Activated CD8-positive, alpha-beta memory T cell treated with anti-CD3 and anti-CD28 coated beads for 4 hours (primary cell): ENCODE measurements around the gene CALD1.

Experiments used
- DNase-seq, 2 donors: peaks; one replicate each; pipeline ENCODE4 v3.0.0-alpha.2; 2020; ENCODE audit warnings: low read depth in 2 of 2

The CALD1 gene, protein sequence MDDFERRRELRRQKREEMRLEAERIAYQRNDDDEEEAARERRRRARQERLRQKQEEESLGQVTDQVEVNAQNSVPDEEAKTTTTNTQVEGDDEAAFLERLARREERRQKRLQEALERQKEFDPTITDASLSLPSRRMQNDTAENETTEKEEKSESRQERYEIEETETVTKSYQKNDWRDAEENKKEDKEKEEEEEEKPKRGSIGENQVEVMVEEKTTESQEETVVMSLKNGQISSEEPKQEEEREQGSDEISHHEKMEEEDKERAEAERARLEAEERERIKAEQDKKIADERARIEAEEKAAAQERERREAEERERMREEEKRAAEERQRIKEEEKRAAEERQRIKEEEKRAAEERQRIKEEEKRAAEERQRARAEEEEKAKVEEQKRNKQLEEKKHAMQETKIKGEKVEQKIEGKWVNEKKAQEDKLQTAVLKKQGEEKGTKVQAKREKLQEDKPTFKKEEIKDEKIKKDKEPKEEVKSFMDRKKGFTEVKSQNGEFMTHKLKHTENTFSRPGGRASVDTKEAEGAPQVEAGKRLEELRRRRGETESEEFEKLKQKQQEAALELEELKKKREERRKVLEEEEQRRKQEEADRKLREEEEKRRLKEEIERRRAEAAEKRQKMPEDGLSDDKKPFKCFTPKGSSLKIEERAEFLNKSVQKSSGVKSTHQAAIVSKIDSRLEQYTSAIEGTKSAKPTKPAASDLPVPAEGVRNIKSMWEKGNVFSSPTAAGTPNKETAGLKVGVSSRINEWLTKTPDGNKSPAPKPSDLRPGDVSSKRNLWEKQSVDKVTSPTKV

DNA sequence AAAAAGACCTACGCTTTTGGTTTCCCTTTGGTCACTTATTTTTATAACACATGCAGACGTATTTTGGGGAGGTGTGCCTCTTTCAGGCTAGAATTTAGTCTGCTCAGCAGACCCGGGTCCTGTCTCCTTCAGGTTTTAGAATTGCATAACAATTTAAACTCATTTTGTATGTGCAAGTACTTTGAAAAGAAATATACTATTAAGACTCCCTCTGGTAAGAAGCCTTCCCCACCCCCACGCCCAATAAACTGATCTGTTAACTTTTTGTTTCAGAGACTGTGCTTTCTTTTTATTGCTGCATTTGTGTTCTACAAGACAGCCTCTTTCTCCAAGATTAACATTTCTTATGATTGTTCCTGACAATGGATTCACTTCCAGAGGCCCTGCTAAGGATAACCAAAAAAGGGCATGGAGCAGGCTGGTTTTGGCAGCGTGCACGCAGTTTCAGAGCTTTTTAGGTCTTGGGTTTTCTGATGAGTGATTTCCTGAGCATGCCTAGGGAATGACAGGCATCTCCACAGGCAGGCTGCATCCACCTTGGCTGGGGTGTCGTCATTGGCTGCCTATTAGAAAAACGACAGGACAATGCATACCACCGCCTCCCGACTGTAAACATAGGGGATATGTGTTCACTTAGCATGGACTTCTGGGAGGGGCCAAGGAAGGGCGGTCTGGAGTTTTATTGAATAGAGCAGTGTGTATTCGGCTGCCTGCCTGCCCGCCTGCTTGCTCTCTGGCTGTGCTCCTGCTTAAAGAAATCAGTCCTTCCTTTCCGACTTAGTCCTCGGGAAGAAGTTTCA, at the start of gene CALD1:
CALD1 (plus strand) TSS at position 694 of the 800 bp plus-strand sequence. CDS start 88,100 bp downstream, outside the sequence.
- DNase-seq = no peak

- no peak for DNase-seq
These were observed 49.5 kb upstream of the CALD1 start for GRCh38 chr7:134729895-134730294.

GRCh38 chr7:134730411-134730829, 49.0 kb upstream of the CALD1 start:
- no peak for DNase-seq

DNA sequence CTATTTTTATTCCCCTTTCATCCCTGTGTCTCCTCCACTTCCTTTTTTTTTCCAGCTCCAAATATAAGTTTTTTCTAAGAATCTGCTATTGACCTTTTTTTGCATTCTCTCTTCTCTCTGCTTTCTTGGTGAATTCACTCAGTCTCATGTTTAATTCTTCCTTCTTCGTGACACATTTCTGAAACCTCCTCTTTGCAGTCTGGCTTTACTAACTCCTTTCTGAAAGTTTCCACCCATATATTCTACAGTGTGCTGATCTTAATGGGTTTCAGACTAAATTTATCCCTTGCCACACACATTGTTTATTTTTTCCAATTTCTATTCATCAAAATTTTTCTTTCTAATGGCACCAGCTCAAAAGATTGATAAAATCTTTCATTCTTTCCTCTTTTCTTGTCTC, 47.8 kb upstream of the CALD1 start:
- DNase-seq = no peak

DNA sequence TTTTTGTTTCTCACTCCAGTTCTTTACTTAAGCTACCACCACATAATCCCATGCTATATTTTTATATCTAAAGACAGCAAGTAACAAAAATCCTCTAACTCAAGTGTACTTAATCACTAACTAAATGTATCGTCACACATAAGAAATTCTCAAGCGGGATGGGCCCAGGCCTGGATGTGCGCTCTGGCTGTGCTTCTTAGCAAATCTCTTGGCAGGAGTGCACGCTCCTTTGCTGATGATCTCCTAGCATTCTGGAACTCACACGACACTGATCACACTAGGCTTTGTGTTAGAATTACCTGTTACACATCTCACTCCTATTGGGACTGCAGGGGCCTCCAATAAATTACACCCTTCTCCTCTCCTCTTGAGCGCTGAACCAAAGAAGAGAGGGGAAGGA, 46.7 kb upstream of the CALD1 start:
- DNase-seq = no peak

GRCh38 chr7:134736381-134736780, 43.1 kb upstream of the CALD1 start:
- no peak for DNase-seq

DNA sequence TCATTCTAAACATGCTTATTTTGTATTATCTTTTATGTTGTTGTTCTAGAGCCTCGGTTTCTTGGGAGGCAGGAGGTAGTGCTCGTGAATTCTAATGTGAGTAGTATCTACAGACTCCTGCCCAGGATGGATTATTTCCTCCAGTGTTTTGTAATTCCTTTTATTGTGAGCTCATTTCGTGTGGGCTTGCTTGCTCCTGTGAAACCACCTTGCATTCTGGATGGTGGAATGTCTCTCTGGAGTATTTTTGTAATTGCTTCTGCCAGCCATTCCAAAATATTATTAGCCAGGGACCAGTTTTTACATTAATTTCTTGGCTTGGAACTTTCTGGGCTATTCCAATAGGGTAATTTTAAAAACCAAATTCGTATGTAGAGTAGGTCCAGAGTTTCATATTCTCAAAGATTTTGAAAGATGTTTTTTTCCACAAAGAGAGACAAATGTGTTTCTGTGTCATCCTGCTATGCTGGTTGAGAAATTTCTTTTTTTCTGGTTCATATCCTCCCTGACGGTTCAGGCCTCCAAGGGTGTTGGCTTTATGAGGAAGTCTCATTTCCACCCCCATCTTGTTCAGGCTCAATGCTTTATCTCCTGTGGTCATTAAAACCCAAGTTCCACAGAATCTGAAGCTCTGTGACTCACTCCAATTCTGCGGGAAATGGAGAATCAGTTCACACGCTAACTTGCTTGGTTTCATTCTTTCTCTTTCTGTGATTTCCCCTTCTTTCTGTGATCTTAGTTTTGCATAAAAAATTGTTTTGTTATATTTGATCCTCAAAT, 41.7 kb upstream of the CALD1 start:
- DNase-seq = no peak

GRCh38 chr7:134739362-134739761, 40.1 kb upstream of the CALD1 start:
- no peak for DNase-seq

DNA sequence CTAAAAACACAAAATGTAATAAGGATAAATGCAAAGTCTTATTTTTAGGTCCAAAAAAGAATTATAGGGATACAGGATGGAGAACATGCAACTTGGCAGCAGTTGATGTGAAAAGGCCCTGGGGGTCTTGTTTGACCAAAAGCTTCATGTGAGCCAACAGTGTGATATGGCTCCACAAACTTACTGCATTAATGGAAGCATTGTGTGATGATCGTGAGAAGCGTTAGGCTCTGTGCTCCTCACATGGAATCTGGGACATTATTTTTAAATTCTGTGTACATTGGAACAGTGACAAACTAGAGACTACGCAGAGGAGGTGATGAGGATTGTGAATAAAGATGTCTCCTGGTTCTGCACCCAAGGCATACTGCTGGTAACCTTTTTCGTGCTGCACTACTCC, 39.1 kb upstream of the CALD1 start:
- no peak for DNase-seq

DNA sequence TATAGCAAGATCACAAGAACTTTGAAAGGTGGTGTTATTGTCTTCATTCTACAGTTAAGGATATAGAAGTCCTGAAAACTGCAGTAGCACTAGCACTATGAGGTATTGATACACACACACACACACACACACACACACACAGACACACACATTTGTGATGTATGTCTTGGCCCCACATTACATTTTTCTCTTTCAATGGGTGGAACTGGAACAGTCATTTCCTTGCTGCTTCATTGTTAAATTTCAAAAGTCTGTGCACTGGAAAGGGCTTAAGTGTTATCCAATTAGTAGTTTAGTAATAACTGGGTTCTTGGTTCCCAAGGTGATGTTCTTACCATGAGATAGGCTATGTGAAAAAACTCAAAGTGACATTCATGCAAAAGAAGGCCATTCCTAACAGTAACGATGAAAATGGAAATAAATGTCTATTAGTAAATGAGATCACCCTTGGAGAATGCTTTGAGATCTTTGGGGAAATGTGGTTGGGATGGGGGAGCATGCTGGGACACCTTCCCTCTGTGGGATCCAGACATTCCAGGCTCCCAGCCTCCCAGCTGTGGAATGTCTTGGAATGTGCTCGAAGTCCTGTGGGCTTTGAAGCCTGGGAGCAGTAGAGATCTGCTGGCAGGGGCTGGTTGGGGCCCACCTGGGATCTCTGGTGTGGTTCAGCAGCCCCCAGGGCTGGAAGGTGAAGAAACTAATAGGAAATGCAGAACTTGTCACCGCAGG, 37.4 kb upstream of the CALD1 start:
- DNase-seq = no peak

DNA sequence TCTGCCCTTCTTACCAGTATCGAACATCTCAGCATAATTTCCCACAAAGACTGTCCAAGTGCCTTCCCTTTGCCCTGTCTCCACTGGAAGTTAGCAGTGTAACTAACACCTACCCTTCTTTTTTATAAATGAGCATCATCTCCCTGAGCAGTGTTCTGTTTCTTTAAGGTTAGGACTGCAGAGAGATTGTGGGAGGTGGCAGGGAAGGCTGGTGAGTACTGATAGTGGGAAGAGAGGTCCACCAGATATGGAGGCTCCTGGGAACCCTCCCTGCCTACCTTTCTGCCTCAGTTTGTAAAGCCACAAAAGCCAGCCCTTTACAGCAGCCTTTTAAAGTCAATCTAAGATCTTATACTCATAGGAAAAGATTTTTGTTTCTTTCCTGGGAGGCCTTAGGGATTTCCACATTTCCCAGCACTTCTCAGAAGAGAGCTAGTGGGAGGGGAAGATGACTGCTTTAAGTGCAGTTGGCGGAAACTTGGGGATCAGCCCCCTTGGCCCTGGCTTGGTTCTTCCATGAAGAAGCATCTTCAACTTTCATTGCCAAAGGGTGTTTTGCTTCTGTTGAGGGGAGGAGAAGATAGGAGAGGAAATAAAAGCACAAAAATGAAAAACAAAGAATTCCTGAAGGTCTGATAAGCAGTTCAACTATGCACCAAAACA, 36.6 kb upstream of the CALD1 start:
- DNase-seq = no peak

DNA sequence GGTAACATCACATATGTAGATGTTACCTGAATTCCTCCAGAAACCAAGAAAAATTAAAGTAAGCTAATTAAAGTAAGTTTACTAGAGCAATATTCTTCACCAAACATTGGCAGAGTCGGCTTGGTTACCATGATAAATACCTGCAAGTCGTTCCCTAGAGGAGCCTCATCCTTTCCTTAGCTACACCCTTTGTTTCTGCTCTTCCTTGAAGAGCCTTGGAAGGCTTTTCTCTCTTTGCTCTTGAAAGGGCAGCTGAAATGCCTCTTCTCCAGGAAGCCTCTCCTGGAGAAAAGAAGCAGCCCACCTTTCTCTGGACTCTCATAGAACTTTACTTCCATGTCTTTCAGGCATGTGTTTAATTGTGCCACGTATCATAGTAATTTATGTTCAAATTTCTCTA, 34.9 kb upstream of the CALD1 start:
- DNase-seq = no peak

- no peak for DNase-seq
These were observed 32.1 kb upstream of the CALD1 start for GRCh38 chr7:134747326-134747725.

GRCh38 chr7:134750083-134751062, 29.1 kb upstream of the CALD1 start:
- peak; percentile 13 for DNase-seq

GRCh38 chr7:134752006-134752760, 27.3 kb upstream of the CALD1 start:
- no peak for DNase-seq

GRCh38 chr7:134755422-134756022, 23.9 kb upstream of the CALD1 start:
- DNase-seq = no peak

- no peak for DNase-seq
These were observed 21.5 kb upstream of the CALD1 start for GRCh38 chr7:134757938-134758337.

GRCh38 chr7:134758981-134759380, 20.5 kb upstream of the CALD1 start:
- DNase-seq = no peak
